ENCODE data around the gene RPTOR.
"Not testable (repeated sequence)": the region's sequence is repeated elsewhere in the genome, so short reads cannot be mapped to it uniquely, and the experiment has no call there.

The RPTOR gene

GRCh38 chr17:80512233-80512632, 32.4 kb upstream of the RPTOR start:
- DNase-seq (ENCODE audit: low read depth, low spot score): no peak

DNA sequence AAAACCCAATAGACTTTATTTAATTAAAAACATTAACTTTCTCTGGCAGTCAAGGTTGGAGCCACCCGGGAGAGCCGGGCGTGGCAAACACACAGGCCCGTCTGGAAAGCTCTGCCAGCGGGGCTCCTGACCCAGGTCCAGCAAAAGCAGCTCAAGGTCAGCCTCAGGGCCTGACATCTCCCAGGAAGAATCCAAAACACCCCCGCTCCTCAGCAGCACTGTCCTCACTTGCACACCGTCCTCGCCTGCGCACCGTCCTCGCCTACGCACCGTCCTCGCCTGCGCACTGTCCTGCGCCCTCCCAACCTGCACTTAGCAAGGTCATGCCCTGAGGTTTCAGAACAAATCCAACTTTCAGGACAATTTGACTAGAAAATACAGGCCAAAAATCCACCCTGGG, 31.4 kb upstream of the RPTOR start:
- DNase-seq (ENCODE audit: low read depth, low spot score): no peak

GRCh38 chr17:80513892-80514291, 30.7 kb upstream of the RPTOR start:
- no peak for DNase-seq (ENCODE audit: low read depth, low spot score)

- DNase-seq (ENCODE audit: low read depth, low spot score): no peak
These were observed 28.3 kb upstream of the RPTOR start for GRCh38 chr17:80516171-80516932.

- DNase-seq (ENCODE audit: low read depth, low spot score): no peak
These were observed 27.0 kb upstream of the RPTOR start for GRCh38 chr17:80517641-80518040.

GRCh38 chr17:80518392-80518791, 26.2 kb upstream of the RPTOR start:
- no peak for DNase-seq (ENCODE audit: low read depth, low spot score)

DNA sequence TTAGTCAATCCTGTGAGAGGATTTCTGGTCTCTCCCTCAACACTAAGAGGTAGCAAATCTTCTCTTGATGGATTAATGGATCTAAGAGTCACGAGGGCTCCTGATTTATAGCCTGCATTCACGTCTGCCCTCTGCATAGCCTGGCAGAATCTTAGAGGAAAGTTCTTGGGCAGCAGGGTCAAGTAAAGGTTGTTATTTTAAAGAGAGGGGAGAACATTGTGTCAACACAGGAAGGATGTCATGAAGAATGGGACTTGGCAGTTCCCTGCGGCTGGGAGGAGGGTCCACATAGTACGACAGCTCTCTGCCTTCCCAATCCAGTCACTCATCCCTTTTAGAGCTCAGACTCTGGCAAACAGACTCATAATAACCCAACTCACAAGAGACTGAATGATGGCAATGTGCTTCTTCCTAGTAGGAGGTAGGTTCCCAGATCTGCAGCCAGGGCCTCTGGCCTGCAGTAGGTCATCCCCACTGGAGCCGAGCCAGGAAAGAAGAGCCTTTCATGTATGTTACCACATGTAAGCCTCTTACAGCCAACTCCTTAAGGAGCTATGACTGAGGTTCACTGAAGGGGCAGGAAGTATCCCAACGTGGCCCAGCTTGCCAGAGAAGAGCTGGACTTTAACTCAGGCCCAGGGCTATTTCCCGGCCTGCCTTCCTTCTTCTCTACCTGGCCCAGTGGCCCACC, 25.4 kb upstream of the RPTOR start:
- no peak for DNase-seq (ENCODE audit: low read depth, low spot score)

DNA sequence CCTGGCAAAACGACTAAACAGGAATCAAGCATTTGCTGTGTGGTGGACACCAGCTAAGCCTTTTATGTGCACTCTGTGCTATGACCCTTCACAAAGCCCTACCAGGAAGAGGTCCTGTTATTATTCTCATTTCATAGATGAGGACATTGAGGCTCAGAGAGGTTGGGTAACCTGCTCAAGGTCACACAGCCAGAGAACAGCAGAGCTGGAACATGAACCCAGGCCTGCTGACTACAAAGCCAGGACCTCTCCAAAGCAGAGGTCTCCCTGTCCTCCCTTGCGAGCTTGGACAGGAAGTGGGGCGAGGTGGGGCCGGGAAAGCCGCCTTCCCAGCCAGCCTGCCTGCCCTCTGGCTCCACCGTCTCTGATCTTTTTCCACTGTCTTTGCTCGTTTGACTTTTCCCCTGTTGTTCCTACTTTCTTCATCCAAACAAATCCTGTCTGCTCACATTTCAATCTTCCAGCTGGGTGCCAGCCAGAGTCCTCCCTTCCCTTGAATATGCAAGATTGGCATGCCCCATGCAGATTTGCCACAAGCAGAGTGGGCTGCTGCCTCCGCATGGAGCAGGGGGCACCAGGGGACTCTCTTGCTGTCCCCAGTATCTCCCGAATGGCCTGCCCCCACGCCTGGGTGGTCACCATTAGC, 23.7 kb upstream of the RPTOR start:
- no peak for DNase-seq (ENCODE audit: low read depth, low spot score)

DNA sequence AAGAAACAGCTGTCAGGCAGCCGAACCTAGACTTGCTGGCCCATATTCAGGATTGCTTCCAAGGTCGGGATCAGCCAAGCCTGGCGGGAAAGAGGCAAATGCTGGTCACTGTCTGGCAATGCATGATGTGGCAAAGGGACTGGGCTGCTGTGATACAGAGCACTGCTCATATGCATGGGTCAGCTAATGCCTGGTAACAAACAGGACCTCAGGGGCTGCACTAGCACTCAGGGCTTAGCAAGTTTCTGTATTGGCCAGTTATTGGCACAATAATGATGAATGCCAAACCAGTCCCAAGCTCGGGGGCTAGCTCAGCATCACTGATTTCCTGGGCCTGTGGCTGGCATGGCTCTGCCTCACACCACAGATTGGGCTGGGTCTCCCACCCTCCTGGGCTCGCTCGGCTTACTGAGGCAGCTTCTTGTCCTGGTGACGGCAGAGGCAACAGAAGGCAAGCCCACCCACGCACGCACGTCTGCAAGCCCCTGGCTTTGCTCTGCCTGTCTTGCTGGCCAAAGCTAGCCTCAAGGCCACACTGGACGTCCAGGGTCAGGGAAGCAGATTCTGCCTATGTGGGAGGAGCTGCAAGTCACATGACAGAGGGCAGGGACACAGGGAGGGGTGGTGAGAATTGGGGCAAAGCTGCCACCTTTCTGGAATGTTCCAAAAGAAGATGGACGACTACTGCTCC, 21.4 kb upstream of the RPTOR start:
- no peak for DNase-seq (ENCODE audit: low read depth, low spot score)

GRCh38 chr17:80523956-80524712, 20.5 kb upstream of the RPTOR start:
- no peak for DNase-seq (ENCODE audit: low read depth, low spot score)

GRCh38 chr17:80526116-80526910, 18.3 kb upstream of the RPTOR start:
- no peak for DNase-seq (ENCODE audit: low read depth, low spot score)

DNA sequence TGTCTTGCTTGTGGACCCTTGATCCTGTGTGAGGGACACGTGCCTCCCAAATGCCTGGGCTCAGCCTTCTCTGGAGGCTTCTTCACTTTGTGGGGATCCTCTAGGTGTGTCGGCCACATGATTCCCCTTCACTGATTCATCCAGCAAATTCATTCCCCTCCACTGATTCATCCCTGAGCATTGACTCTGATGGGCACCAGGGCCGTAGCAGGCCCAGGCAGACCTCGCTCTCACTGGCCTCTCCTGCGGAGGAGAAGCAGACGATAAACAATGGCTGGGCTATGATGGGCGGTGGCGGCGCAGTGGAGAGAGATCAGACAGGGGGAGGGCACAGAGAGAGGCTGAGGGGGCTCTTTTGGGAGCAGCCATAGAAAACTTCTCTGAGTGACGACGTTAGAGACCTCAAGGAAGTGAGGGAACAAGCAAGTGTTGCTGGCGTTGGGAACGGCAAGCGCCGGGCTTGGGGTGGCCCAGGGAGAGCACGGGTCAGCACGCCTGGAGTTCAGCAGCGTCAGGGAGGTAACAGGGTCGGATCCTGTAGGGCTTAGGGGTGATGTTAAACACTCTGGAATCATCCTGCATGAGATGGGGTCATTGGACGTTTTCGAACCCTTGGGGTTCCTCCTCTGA, 17.5 kb upstream of the RPTOR start:
- DNase-seq (ENCODE audit: low read depth, low spot score): no peak

DNA sequence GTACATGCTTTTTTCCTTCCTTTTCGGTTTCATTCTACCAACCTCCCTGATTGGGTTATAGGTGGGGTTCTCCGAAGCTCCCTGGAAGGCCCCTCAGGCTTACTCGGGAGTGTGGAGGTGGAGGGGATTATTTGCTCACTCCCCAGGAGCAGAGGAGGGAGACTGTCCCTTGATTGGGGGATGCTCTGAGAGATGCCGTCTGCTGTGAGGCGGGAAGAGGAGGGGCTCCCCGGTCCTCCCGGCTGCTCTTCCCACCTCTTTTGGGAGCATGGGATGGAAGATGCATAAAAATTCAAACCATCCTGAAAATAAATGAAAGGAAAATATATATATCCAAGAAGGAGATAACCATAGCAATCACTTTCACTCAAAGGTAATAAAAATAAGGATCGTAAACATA, 16.1 kb upstream of the RPTOR start:
- DNase-seq (ENCODE audit: low read depth, low spot score): no peak

DNA sequence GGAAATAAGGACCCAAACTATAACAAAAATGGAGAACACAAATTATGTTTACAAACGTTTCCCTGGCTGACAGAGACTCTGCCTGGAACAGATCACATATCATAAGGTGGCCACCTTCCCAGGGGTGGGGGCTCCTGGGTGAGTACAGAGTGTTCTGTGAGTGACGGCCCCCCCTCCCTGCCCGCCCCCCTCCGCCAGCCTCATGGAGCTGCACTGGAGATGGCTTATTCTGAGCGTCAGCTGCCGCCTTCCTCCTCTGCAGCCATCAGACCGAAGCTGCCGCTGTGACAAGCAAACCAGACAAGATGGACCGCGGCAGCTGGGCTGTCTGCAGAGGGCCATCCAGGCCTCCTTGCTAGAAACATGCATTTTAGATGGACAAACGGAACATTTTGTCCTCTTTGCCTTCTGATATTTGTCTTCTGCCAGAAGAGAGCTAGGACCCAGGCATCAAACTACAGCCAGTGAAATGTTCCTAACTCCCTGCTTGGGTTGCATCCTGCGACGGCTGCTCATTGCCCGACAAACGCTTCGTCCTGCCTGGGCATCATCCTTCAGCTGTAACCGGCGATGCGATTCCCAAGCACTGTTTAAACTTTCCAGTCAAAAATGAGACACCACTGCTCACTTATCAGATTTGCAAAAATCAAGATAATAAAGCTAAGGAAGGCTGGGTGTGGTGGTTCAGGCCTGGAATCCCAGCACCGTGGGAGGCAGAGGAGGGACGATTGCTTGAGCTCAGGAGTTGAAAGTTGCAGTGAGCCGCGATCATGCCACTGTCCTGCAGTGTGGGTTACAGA, 15.3 kb upstream of the RPTOR start:
- DNase-seq (ENCODE audit: low read depth, low spot score): no peak

- DNase-seq (ENCODE audit: low read depth, low spot score): no peak
These were observed 14.7 kb upstream of the RPTOR start for GRCh38 chr17:80529904-80530292.

DNA sequence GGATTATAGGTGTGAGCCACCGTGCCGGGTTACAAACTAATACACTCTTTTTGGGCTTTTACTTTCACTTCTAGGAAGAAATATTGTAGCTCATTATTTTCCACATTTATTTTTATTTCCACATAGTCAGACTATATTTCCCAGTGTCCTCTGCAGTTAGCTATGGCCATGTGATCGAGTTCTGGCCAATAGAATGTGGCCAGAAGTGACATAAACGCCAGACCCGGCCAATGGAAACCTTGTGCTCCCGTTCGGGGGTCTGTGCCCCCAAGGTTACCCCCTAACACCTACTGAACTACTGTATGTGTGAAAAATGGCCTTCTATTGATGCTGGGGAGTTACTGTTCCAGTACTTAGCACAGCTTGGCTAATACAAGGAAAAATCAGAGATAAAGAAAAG, 13.2 kb upstream of the RPTOR start:
- DNase-seq (ENCODE audit: low read depth, low spot score): no peak

GRCh38 chr17:80537386-80537785, 7.3 kb upstream of the RPTOR start:
- DNase-seq (ENCODE audit: low read depth, low spot score): not testable (repeated sequence)

DNA sequence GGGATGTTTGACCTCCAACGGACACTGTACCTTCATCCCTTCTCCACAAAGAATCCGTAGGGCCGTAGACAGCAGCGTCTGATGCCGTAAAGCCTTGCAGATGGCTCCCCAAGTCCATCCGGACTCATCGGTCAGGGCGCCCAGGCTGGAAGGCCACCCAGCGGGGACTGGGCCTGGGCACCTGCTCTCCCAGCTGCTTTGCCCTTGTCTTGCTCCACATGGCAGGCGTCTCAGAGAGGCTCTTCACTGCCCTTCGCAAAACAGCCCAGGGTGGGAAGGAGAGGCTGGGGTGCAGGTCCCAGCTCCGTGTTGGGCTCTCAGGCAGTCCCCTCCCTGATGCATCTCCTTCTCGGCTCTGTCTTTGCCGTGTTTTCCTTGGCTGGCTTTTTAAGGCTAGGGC, 6.2 kb upstream of the RPTOR start:
- DNase-seq (ENCODE audit: low read depth, low spot score): no peak

GRCh38 chr17:80539022-80539641, 5.5 kb upstream of the RPTOR start:
- DNase-seq (ENCODE audit: low read depth, low spot score): no peak
